ENCODE data around the gene IL18.
"Not testable (repeated sequence)": the region's sequence is repeated elsewhere in the genome, so short reads cannot be mapped to it uniquely, and the experiment has no call there.

The IL18 gene

DNA sequence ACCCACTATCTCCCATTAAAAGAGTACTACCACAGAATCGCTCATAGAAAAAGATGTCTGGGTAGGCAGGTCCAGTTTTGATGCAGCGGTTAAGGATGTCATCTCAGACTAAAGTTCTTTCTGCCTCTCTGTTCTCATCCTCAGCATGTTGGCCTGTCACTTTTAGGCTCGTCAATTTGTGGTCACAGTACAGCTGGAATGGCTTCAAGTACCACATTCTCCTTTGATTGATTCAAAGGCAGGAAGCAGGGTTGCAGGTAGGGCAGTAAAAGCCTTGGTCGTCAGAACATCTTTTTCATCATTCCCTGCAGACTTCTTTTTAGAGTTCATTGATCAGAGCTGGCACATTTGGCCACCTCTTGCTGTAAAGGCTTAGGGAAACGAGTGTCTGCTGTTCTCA is 48.5 kb downstream of the IL18 start:
- DNase-seq = no peak

DNA sequence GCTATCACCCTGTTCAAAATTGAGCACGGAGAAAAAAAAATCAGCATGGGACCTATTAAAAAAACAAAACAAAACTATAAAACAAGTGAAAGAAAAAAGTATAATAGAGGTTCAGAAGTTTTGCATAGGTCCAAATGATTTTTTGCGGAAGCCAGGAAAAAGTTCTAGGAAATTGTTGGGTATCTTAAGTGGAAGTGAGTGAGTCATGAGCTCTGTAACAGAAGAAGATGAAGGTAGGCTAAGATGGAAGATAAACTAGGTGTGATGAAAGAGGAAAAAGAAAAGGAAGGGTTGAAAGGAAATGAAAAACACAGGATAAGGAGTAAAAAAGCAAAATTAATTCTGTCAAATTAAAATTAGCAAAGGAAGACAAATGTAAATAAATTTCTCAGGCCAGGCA is 49.4 kb downstream of the IL18 start:
- no peak for DNase-seq

GRCh38 chr11:112113539-112114457 is 50.1 kb downstream of the IL18 start:
- peak; percentile 62 to 72 for DNase-seq

GRCh38 chr11:112106070-112106469 is 57.8 kb downstream of the IL18 start:
- no peak for DNase-seq

DNA sequence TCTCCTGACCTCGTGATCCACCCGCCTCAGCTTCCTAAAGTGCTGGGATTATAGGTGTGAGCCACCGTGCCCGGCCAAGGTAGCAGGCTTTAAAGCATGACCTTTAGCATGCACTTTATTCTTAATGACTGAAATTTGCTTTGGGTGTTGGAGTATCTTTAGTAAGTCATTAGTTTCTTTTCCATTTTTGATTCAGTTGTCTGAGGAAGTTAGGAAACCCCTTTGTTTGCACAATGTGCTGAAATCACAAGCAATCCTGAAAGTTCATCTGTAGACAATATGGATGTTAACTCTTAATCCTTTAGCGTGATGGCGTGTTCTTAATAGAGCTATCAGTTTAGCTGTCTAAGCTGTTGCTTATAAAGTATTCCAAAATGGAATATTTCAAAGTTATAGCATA is 60.4 kb downstream of the IL18 start:
- DNase-seq = no peak

GRCh38 chr11:112100462-112100861 is 63.4 kb downstream of the IL18 start:
- no peak for DNase-seq

DNA sequence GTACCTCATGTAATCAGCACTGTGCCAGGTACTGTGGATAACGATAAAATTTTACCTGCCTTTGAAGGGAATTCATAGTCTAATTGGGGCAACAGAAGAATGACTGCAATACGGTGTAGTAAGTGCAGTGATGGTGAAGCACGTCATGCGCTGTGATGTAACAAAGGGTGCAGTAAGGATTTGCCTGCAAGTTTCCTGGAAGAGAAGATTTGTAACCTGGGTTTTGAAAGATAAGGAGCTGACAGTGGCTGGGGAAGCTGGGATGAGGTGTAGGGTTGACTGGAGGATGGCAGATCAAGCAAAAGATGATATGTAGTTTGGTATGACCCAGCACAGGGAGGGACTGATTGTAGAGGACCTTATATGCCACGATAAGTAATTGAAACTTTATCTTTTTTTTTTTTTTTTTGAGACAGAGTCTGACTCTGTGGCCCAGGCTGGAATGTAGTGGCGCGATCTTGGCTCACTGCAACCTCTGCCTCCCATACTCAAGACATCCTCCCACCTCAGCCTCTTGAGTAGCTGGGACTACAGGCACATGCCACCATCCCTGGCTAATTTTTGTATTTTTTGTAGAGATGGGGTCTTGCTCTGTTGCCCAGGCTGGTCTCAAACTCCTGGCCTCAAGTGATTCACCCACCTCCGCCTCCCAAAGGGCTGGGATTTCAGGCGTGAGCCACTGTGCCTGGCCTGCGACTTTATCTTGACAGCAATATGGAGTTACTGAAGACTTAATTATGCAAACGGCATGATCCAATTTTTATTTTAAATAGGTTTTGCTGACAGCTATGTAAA is 66.0 kb downstream of the IL18 start:
- DNase-seq = no peak

GRCh38 chr11:112096194-112096593 is 67.7 kb downstream of the IL18 start:
- no peak for DNase-seq

DNA sequence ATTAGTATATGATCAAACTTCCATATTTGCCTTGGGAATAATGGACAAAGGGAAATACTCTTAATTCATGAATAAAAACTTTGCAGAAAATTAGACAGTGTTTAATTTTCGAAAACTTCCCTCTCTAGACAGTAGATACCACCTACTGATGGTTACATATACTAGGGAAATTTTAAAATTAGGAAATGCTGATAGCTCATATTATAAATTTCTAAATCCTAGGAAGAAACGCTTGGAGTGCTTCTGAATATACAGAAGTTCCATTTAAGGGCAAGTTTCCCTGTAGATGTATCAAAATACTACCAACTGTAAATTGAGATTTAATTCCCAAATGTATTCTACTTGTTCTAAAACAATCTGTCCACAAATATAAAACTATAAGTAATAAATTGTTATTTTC is 68.6 kb downstream of the IL18 start:
- DNase-seq = not testable (repeated sequence)
